D721Med (cell line): ENCODE results near the gene ESRRG.
A peak's percentile ranks its signal among the peaks of the same experiment; 100 is the strongest.

Experiments
- DNase-seq: peaks from one replicate; pipeline ENCODE4 v3.0.0; 2011; ENCODE audit warnings: low spot score; ENCODE audit not compliant: insufficient read length
- FAIRE-seq: peaks from 2 replicates; lab custom pipeline; 2011; peaks lifted over from hg19 to GRCh38; lab: Jason Lieb, UNC
- TF ChIP-seq, protein P1 (sequence below): IDR thresholded peaks from 2 replicates; pipeline ENCODE4 v1.5.1; 2012; ENCODE audit warnings: mild to moderate bottlenecking, control low read depth; ENCODE audit not compliant: insufficient read depth; ENCODE audit errors: missing control alignments

ESRRG gene

DNA sequence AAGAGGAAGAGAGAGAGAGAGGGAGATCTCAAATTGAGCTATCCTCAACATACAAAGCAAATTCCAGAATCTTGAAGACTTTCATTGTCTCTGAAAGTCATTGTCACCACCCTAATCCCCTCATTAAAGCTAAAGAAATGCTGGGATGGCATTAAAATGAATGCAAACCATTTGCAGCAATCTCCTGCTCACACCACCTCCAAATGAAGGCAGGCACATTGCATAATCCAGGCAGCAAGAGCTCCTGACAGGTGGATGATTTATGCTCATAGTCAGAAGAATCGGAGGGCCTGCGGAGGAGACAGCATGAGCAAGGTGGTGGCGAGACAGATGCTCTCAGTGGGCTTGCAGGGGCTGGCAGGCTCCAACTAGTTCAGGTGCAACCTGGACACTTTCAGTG is 90.2 kb downstream of the ESRRG start:
- FAIRE-seq, result no peak

DNA sequence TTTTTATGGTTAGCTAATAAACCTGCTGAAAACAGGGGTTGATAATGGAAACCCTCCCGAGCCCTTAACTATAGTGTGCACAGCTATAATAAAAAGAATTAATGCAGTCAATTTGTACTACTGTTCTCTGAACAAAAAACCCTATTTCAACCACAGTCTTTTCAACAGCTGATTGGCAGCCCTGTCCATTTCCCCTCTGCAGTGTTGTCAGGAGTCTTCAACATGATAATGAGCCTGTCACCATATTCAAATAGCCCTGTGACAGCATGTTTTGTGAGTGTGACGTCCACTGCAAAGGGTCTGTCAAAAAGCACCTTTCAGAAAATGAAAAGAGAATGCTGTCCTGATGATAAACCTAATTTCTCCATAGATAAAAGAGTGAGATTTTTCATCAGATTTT is 92.7 kb downstream of the ESRRG start:
- FAIRE-seq, result peak; percentile 16
- TF ChIP-seq, protein P1, sequence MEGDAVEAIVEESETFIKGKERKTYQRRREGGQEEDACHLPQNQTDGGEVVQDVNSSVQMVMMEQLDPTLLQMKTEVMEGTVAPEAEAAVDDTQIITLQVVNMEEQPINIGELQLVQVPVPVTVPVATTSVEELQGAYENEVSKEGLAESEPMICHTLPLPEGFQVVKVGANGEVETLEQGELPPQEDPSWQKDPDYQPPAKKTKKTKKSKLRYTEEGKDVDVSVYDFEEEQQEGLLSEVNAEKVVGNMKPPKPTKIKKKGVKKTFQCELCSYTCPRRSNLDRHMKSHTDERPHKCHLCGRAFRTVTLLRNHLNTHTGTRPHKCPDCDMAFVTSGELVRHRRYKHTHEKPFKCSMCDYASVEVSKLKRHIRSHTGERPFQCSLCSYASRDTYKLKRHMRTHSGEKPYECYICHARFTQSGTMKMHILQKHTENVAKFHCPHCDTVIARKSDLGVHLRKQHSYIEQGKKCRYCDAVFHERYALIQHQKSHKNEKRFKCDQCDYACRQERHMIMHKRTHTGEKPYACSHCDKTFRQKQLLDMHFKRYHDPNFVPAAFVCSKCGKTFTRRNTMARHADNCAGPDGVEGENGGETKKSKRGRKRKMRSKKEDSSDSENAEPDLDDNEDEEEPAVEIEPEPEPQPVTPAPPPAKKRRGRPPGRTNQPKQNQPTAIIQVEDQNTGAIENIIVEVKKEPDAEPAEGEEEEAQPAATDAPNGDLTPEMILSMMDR, result no peak
- DNase-seq, result no peak

More for the DNA sequence above, 90.2 kb downstream of the ESRRG start:
- no peak for DNase-seq
- TF ChIP-seq, protein P1, result no peak

DNA sequence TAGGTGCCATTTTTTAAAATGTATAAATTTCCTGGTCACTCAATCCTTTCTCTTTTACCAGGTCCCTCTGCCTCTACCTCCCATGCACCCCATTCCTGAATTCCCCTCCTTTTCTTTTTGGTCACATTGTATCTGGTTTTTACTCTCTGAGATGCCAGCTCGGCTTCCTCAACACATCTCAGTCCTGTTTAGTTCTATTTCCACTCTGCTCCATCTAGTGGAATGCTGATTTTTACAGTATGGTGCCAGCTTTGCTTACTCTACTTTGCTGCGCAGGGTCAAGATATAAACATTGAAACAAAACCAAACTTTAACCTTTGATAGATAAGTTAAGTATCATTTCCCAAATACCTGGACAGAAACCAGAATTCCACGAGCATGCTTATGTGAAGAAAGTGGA is 96.0 kb downstream of the ESRRG start:
- TF ChIP-seq, protein P1, result no peak
- FAIRE-seq, result no peak
- no peak for DNase-seq

DNA sequence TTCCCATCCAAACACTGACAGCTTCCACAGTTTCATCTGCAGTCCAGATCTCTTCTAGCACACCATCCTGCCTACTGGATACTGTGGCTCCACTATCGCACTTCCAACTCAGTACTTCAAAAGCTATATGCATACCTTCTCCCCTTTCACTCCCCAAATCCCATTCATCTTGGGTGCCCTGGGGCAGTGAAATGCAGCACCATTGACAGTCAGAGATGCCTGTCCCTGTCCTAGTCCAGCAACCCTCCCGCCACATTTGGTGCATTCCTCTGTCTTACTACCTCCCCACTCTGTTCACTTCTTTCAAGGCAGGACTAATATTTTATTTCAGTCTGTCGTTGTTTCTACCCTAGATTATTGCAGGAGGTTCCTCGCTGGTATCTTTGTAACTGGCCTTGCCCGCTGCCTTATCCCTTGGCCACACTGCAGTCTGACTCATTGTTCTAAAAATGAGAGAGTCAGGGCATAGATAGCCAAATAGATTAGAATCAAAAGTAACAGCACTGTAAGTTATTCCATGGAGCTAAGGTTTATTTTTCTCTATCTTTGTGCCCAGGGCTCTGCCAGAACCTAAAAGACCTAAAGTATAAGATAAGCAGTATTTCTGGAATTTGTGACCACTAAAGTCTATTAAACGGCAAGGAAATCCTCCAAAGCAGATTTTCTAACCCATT is 96.7 kb downstream of the ESRRG start:
- FAIRE-seq (peak; percentile 44), DNase-seq (no peak)
- TF ChIP-seq, protein P1, result no peak

DNA sequence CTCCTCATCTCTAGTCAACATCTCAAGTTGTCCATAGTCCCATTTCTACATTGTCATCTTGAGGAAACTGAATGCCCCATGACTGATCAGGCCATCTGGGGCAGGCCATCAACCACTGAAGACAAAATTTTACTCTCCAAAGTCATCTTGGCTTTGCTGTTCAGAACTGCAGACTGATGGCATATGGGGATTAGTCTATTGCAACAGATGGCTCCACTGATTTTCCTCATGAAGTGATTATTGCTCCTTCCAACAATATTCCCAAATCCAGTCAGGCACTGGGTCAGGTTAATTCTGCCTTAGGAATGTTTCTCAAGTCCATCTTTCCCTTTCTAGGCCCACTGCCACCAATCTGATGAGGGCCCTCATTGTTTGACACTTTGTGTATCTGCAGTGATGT is 101.7 kb downstream of the ESRRG start:
- FAIRE-seq (peak; percentile 100), DNase-seq (no peak)
- TF ChIP-seq, protein P1, result no peak

DNA sequence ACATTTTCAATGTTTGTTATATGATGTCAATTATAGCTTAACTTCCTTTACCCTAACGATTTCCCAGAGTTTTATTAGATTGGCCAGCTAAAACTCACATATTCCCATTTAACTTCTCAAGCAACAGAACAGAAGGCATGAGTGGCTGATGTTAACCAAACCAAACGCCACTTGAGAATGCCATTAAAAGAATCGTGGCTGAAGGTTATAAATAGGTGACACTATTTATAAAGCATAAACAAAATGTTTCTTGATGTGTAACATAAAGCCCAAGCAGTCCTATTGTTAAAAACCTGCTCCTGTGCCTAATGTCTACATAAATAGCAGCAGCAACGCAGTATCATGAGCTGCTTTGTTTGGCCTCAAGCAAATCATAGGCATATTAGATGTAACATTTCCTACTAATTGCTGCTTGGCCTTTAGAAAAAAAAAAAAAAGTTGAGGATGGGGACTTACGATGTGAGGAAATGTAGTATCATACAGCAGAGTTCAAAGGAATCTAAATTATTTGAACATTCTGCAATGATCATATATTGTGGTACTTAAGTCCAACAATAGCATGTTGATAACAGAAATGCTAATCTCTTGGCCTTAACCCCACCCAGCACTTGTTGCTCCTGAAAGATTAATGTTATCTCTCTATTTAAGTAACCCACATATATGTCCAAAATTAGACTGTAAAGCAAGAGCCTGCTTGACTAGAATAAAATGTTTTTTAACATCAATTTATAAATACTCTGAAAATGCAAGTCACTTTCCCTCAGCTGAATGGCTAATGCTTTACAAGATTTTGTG is 106.0 kb downstream of the ESRRG start:
- DNase-seq (no peak), FAIRE-seq (peak; percentile 90)
- TF ChIP-seq, protein P1, result no peak

DNA sequence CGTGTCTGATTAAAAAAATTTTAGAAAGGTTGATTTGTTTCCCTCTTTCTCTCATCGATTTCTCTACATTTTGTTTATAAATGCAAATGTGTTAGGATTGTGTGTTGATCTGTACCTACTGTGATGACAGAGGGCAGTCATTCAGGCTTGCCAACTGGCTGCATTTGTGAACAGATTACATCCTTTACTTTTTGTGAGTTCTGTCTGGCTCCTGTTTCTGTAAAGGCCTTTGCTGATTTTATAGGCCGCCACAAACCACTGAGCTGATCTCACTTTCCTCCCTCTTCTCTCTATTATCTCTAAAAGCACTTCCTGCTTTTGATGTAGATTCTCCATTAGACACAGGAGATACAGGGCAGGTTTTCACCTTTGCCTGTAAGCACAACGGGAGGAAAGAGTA is 106.8 kb downstream of the ESRRG start:
- DNase-seq (no peak), FAIRE-seq (peak; percentile 35)
- TF ChIP-seq, protein P1, result no peak
